HL-60 (cell line): ENCODE results near the gene DOK6.

ENCODE experiments used
- DNase-seq, 2 experiments: peaks; one replicate each; pipeline ENCODE4 v3.0.0-alpha.2; 2010 to 2020; ENCODE audit warnings: low read depth in 1 of 2, low spot score in 1 of 2
- H3K27ac ChIP-seq: fragments of 250-450 bp; sonication (Bioruptor Pico); replicated peaks from 2 replicates; pipeline ENCODE4 v1.5.1; 2020; ENCODE audit warnings: mild to moderate bottlenecking, moderate library complexity
- H3K27me3 ChIP-seq: fragments of 250-450 bp; sonication (Bioruptor Pico); 2 replicates; pipeline ENCODE4 v1.5.1; 2021; ENCODE audit warnings: mild to moderate bottlenecking, moderate library complexity; ENCODE audit not compliant: insufficient read depth, poor library complexity, severe bottlenecking
- H3K4me3 ChIP-seq: replicated peaks from 2 replicates; pipeline ENCODE4 v1.5.1; 2011; ENCODE audit warnings: mild to moderate bottlenecking, control low read depth, low read length; ENCODE audit not compliant: insufficient read depth
- GABPA ChIP-seq: IDR thresholded peaks from 2 replicates; pipeline ENCODE4 v1.6.1; 2012; ENCODE audit warnings: low read depth
- POLR2AphosphoS5 ChIP-seq: IDR thresholded peaks from 2 replicates; pipeline ENCODE4 v1.6.1; 2012; ENCODE audit warnings: low read depth
- SPI1 ChIP-seq: IDR thresholded peaks from 2 replicates; pipeline ENCODE4 v1.6.1; 2012; ENCODE audit warnings: low read depth, mild to moderate bottlenecking, borderline replicate concordance
- TF ChIP-seq, protein P1 (sequence below): IDR thresholded peaks from 2 replicates; pipeline ENCODE4 v1.6.1; 2012; ENCODE audit warnings: low read depth; ENCODE audit not compliant: insufficient replicate concordance
- TF ChIP-seq, protein P2 (sequence below): IDR thresholded peaks from one replicate; pipeline ENCODE4 v1.5.1; 2011; ENCODE audit warnings: low read length, control low read depth, inconsistent platforms; ENCODE audit not compliant: insufficient read depth

Gene DOK6

DNA sequence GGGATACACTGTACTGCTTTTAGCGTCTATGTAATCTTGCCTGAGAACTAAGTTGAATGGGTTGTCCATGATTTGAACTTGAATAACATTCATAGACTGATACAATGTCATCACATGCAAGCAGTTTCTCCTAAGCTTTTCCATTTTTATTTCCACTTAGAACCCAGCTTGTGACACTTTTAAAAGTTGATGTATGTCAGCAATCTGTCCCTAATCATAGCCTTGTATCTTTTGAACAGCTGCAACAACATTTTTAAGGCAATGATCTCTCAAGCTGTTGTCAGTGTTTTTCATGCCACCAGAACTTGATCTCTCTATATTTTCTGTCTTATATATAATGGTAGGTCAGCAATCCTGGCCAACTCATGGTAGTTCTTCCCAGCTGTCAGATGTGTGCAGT is 185.0 kb downstream of the DOK6 start:
- no peak for DNase-seq
- Histone ChIP-seq H3K27me3 (no peaks in the 10 kb centered on the region), H3K4me3 (no peak overlapping the region), H3K27ac (no peak overlapping the region)
- TF ChIP-seq, protein P1, sequence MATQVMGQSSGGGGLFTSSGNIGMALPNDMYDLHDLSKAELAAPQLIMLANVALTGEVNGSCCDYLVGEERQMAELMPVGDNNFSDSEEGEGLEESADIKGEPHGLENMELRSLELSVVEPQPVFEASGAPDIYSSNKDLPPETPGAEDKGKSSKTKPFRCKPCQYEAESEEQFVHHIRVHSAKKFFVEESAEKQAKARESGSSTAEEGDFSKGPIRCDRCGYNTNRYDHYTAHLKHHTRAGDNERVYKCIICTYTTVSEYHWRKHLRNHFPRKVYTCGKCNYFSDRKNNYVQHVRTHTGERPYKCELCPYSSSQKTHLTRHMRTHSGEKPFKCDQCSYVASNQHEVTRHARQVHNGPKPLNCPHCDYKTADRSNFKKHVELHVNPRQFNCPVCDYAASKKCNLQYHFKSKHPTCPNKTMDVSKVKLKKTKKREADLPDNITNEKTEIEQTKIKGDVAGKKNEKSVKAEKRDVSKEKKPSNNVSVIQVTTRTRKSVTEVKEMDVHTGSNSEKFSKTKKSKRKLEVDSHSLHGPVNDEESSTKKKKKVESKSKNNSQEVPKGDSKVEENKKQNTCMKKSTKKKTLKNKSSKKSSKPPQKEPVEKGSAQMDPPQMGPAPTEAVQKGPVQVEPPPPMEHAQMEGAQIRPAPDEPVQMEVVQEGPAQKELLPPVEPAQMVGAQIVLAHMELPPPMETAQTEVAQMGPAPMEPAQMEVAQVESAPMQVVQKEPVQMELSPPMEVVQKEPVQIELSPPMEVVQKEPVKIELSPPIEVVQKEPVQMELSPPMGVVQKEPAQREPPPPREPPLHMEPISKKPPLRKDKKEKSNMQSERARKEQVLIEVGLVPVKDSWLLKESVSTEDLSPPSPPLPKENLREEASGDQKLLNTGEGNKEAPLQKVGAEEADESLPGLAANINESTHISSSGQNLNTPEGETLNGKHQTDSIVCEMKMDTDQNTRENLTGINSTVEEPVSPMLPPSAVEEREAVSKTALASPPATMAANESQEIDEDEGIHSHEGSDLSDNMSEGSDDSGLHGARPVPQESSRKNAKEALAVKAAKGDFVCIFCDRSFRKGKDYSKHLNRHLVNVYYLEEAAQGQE: no peak
- TF ChIP-seq POLR2AphosphoS5: no peak
- TF ChIP-seq, protein P2, sequence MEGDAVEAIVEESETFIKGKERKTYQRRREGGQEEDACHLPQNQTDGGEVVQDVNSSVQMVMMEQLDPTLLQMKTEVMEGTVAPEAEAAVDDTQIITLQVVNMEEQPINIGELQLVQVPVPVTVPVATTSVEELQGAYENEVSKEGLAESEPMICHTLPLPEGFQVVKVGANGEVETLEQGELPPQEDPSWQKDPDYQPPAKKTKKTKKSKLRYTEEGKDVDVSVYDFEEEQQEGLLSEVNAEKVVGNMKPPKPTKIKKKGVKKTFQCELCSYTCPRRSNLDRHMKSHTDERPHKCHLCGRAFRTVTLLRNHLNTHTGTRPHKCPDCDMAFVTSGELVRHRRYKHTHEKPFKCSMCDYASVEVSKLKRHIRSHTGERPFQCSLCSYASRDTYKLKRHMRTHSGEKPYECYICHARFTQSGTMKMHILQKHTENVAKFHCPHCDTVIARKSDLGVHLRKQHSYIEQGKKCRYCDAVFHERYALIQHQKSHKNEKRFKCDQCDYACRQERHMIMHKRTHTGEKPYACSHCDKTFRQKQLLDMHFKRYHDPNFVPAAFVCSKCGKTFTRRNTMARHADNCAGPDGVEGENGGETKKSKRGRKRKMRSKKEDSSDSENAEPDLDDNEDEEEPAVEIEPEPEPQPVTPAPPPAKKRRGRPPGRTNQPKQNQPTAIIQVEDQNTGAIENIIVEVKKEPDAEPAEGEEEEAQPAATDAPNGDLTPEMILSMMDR: no peak

DNA sequence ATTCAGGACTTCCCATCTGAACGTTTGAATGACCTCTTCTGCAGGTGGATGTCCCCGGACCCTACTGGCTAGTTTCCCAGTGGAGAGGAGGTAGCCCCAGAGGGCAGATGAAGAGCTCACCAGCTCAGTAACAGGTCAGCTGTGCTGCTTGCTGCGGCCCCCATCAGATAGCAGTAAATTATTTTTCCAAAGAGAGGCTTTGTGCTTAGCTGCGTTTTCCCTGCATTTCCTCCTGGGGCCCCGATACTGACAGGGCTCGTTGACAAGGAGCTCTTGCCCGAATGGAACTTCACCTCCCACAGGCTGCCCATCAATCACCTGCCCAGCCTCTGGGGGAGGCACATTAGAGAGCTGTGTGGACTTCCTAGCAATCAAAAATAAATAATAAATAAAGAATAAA is 185.8 kb downstream of the DOK6 start:
- TF ChIP-seq, protein P1: no peak
- TF ChIP-seq SPI1 (no peak), POLR2AphosphoS5 (no peak), GABPA (no peak)
- TF ChIP-seq, protein P2: no peak
- Histone ChIP-seq H3K4me3 (no peak overlapping the region), H3K27me3 (no peaks in the 10 kb centered on the region), H3K27ac (no peak overlapping the region)
- no peak for DNase-seq

DNA sequence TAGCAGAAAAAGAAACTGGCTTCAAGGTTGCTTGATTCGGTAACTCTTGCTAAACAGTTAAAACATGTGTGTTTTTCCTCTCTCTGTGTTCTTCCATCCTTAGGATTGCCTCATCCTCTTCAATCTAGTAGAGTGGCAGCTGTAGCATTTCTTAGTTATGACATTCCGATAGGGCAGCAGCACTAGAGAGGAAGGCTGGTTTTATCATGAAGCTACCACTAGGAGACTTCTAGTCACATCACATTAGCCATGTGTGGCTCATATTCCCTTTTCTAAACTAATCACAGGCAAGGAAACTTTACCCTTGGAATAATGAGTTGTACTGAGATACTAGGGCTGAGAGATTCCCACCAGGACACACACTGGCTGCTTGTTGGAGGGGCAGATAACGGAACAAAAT is 187.6 kb downstream of the DOK6 start:
- Histone ChIP-seq H3K27ac (no peak overlapping the region), H3K4me3 (no peak overlapping the region), H3K27me3 (no peaks in the 10 kb centered on the region)
- TF ChIP-seq, protein P1: no peak
- no peak for TF ChIP-seq GABPA
- TF ChIP-seq, protein P2: no peak
- no peak for TF ChIP-seq POLR2AphosphoS5
- no peak for TF ChIP-seq SPI1
- no peak for DNase-seq
